Neural crest cell (in vitro differentiated cells): ENCODE results near the gene DIP2A. TPM values are rescaled to one million over a fixed set of nuclear protein-coding genes. Genes with fewer than 3 reads are reported as not detected.
A peak's percentile ranks its signal among the peaks of the same experiment; 100 is the strongest.

Experiments
- DNase-seq: peaks from one replicate; pipeline ENCODE4 v3.0.0; 2021; ENCODE audit warnings: low read depth, mixed read lengths, low spot score
- H3K27ac Mint-ChIP-seq: one replicate; pipeline ENCODE4 v1.8.0; 2021; ENCODE audit warnings: mild to moderate bottlenecking, mixed read lengths; ENCODE audit not compliant: unreplicated experiment
- H3K27me3 Mint-ChIP-seq: 2 replicates; pipeline ENCODE4 v1.8.0; 2021; ENCODE audit warnings: low read depth, mild to moderate bottlenecking, mixed read lengths
- H3K36me3 Mint-ChIP-seq: 2 replicates; pipeline ENCODE4 v1.8.0; 2021; ENCODE audit warnings: low read depth, mild to moderate bottlenecking, mixed read lengths
- H3K4me1 Mint-ChIP-seq: 2 replicates; pipeline ENCODE4 v1.8.0; 2021; ENCODE audit warnings: mixed read lengths
- H3K4me3 Mint-ChIP-seq: one replicate; pipeline ENCODE4 v1.8.0; 2021; ENCODE audit warnings: mild to moderate bottlenecking, mixed read lengths
- H3K9me3 Mint-ChIP-seq: 2 replicates; pipeline ENCODE4 v1.8.0; 2021; ENCODE audit warnings: mixed read lengths
- total RNA-seq: library from RNA; stranded (reverse); gene quantifications from 2 replicates; pipeline ENCODE4 v1.2.1, GENCODE V29; 2021
- TF ChIP-seq, protein P1 (sequence below): fragments of 200-600 bp; sonication (generic); conservative IDR thresholded peaks from 2 replicates; pipeline ENCODE4 v1.5.0; 2021; ENCODE audit warnings: antibody characterized with exemption, mild to moderate bottlenecking

DIP2A gene
- total RNA-seq, 1 donor from 2014 or later, result 57.8 TPM

DNA sequence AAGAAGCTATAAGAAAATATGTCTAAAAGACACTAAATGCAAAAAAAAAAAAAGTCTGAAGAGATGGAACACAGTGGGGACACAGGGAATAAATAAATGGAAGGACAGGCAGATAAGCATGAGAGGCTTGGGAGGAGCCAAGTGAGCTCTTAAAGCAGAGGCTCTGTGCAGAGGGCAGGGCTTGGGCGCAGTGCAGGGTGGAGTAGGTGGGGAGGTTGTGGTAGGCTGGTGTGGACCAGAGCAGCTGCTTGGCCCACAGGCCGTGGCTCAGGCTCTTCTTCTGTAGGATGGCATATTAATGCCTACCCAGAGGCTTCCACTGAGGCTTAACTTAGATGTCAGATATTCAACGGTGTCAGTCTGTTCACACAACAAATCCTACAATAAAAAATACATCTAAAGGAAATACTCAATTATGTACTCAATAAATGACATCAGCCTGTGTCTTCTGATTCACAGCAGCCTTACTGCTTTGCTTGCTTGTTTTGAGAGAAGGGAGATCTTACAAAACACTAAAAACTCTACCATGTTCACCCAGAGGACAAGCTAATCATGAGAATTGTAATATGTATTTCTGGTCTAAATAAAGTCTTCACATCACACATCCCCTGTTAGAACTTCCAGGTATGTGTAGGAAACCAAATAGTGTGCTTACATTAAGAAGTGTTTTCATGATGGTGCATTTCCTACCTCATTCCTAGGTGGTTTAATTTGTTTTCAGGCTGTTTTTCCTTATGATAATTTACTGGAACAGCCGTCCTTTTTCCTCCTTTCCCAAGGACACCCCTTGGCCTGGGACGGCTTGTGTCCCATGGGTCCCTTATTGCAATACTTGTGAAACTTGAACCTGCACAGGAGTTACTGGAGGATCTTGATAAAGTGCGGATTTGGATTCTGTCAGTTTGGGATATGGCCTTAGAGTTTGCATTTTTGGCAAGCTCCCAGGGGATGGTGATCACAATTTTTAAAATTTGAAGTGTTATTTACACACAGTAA is 24.9 kb downstream of the DIP2A start:
- peaks cover 5% of the 10 kb centered on the region for H3K36me3 Mint-ChIP-seq
- H3K4me3 Mint-ChIP-seq, result no peak overlapping the region
- TF ChIP-seq, protein P1, sequence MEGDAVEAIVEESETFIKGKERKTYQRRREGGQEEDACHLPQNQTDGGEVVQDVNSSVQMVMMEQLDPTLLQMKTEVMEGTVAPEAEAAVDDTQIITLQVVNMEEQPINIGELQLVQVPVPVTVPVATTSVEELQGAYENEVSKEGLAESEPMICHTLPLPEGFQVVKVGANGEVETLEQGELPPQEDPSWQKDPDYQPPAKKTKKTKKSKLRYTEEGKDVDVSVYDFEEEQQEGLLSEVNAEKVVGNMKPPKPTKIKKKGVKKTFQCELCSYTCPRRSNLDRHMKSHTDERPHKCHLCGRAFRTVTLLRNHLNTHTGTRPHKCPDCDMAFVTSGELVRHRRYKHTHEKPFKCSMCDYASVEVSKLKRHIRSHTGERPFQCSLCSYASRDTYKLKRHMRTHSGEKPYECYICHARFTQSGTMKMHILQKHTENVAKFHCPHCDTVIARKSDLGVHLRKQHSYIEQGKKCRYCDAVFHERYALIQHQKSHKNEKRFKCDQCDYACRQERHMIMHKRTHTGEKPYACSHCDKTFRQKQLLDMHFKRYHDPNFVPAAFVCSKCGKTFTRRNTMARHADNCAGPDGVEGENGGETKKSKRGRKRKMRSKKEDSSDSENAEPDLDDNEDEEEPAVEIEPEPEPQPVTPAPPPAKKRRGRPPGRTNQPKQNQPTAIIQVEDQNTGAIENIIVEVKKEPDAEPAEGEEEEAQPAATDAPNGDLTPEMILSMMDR, result no peak
- peaks cover 13% of the 10 kb centered on the region for H3K4me1 Mint-ChIP-seq
- no peaks in the 10 kb centered on the region for H3K9me3 Mint-ChIP-seq
- H3K27me3 Mint-ChIP-seq, result no peaks in the 10 kb centered on the region
- no peak for DNase-seq
- H3K27ac Mint-ChIP-seq, result no peak overlapping the region

DNA sequence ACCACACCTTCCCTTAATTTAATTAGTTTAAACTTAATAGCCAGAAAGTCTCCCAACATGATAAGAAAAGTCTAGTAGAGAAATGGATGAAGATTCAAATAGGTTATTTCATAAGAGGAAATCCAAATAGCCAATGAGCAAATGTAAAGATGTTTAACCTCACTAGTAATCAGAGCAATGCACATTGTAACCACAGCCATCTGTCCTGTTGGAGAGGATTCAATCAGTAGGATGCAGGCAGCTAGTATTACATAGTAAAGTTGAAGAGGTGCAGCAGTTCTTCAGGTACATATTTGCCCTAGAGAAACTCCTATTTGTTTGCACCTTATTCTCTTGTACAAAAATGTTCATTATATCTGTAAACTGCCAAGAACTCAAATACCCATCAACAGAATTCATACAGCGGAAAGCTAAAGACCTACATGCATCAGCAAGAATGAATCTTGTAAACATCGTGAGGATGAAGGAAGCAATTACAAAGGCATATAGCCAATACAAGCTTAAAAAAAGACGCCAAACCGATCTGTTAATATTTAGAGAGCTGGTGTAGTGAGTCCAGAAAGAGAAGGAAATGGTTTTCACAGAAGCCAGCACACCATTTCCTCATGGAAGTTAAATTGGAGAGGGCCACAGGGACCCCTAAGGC is 27.9 kb downstream of the DIP2A start:
- DNase-seq, result no peak
- TF ChIP-seq, protein P1, result no peak
- no peak overlapping the region for H3K4me3 Mint-ChIP-seq
- peaks cover 7% of the 10 kb centered on the region for H3K36me3 Mint-ChIP-seq
- no peak overlapping the region for H3K27ac Mint-ChIP-seq
- peaks cover 8% of the 10 kb centered on the region for H3K4me1 Mint-ChIP-seq
- H3K27me3 Mint-ChIP-seq, result no peaks in the 10 kb centered on the region
- H3K9me3 Mint-ChIP-seq, result no peaks in the 10 kb centered on the region

DNA sequence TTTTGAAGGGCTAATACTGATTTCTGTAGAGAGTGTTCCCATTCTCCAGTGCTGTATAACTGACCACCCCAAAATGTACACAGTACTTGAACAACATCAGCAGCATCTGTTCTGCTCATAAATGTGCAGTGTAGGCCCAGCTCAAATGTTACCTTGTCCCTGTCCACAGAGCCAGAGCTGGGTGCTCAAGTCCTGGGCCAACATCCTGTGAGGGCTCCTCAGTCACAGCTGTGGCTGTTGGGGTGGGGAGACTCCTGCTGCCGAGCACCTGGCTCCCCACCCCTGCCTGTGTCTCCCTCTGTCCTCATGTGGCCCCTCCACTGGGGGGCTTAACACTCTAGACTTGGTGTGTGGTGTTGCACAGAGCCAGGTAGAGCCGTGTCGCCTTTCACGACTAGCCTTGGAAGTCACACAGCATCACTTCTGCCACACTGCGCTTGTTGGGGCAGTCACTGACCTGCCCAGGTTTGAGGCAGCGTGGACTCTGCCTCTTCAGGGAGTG is 30.5 kb downstream of the DIP2A start:
- Mint-ChIP-seq H3K4me3 (no peak overlapping the region), H3K27ac (no peak overlapping the region), H3K9me3 (no peaks in the 10 kb centered on the region), H3K36me3 (peaks cover 27% of the 10 kb centered on the region), H3K27me3 (no peaks in the 10 kb centered on the region), H3K4me1 (no peaks in the 10 kb centered on the region)
- no peak for DNase-seq
- TF ChIP-seq, protein P1, result no peak

DNA sequence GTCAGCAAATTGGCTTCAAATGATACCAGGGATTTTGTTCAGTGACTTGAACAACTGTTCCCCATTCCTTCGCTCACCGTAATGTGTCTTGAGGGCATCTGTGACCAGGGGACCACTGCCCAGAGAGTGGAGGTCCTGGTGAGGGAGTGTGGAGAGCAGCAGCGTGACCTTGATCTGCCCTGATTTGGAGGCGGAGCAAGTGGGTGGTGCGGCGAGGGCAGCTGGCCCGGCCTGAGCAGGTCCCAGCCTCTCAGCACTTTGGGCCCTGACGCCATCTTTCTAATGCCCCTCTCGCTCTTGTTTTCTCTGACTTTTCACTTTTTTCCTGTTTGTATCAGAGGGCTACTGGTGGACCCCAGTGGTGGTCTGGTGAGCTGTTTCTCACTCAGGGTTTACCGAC is 31.1 kb downstream of the DIP2A start:
- no peak for DNase-seq
- TF ChIP-seq, protein P1, result no peak
- Mint-ChIP-seq H3K4me3 (no peak overlapping the region), H3K27me3 (no peaks in the 10 kb centered on the region), H3K4me1 (no peaks in the 10 kb centered on the region), H3K9me3 (no peaks in the 10 kb centered on the region), H3K36me3 (peaks cover 33% of the 10 kb centered on the region), H3K27ac (peak overlapping the region; percentile 75)

DNA sequence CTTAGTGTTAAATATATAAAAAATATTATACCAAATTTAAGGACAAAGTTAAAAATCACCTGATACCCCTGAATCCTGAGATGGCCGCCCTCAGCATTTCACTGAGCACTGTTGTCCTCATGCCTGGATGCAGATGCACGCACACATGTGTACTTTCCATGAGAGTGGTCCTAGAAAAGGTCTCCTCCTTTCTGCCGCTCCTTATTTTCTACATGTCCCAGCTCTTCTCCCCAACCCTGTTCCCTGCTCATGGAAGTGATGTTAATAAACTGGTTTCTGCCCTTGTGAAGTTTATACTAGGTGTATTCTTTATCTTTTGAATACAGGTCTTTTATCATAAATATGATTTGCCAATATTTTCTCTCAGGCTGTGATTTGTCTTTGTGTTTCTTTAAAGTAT is 32.9 kb downstream of the DIP2A start:
- no peak overlapping the region for H3K4me3 Mint-ChIP-seq
- H3K27me3 Mint-ChIP-seq, result no peaks in the 10 kb centered on the region
- H3K27ac Mint-ChIP-seq, result no peak overlapping the region
- no peaks in the 10 kb centered on the region for H3K4me1 Mint-ChIP-seq
- peaks cover 37% of the 10 kb centered on the region for H3K36me3 Mint-ChIP-seq
- TF ChIP-seq, protein P1, result no peak
- no peaks in the 10 kb centered on the region for H3K9me3 Mint-ChIP-seq
- no peak for DNase-seq
